ENCODE results near the gene PRICKLE1.
A peak's percentile ranks its signal among the peaks of the same experiment; 100 is the strongest.

The PRICKLE1 gene

DNA sequence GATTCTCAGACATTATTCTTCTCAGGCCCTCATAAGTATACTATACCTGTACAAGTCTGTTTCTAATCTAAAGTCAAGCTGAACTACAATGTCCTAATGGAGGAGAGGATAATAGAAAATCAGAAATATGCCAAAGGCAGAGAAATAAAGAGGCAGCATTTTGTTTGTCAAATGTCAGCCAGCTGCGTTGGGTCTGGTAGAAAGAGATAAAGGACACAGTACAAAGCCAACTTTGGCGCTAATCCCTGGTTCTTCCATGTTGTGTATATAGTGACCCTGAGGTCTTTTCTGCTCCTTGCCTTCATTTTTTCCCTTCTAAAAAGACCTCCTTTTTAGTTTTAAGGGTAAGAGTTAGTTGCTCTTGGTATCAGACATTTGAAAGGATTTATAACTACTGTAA, 103.1 kb downstream of the PRICKLE1 start:
- no peak for DNase-seq

DNA sequence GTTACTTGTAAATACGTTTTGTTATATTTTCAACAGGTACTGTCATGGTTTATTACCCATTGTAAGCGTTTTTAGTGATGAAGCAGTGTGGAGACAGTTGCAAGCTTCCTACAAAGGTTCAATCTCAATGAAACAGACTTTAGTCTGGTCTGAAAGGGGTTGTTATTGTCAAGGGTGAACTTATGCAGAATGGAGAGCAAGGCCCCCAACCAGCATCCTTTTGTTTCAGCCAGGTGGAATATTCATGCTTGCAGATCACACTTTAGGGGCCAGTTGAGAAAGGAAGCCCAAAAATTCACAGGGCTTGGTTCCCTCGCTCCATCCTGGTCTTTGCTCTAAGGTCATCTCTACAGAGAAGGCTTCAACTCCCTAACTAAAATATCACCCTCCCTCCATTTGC, 103.7 kb downstream of the PRICKLE1 start:
- no peak for DNase-seq

DNA sequence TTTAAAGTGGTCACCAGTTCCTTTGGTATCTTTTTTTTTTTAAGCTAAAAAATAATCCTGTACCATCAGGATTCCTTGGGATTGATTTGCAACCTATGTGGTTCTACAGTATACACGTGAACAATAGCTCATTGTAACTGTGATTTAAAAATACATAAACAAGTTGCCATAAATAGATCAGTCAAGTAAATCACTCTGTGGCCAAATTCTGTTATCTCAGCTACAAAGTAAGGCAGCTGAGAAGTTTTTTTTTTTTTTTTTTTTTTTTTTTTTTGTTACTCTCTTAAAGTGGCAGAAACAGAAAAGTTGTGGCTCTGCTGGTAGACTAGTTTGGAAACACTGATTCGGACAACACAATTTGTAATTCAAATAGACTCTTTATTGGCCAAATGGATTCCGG, 104.5 kb downstream of the PRICKLE1 start:
- no peak for DNase-seq

DNA sequence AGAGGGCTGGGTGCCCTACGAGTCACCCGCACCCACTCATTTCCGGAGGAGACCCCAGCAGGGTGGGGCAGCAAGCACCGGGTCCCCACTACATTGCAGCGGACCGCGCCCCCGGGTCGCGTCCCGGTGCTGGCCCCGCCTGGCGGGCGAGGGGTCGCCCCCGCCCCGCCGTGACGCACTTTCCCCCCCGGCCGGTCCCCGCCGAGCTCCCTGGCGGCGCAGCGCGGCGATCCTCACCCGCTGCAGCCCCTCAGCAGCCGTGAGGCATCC, 106.1 kb downstream of the PRICKLE1 start:
- DNase-seq, result no peak

DNA sequence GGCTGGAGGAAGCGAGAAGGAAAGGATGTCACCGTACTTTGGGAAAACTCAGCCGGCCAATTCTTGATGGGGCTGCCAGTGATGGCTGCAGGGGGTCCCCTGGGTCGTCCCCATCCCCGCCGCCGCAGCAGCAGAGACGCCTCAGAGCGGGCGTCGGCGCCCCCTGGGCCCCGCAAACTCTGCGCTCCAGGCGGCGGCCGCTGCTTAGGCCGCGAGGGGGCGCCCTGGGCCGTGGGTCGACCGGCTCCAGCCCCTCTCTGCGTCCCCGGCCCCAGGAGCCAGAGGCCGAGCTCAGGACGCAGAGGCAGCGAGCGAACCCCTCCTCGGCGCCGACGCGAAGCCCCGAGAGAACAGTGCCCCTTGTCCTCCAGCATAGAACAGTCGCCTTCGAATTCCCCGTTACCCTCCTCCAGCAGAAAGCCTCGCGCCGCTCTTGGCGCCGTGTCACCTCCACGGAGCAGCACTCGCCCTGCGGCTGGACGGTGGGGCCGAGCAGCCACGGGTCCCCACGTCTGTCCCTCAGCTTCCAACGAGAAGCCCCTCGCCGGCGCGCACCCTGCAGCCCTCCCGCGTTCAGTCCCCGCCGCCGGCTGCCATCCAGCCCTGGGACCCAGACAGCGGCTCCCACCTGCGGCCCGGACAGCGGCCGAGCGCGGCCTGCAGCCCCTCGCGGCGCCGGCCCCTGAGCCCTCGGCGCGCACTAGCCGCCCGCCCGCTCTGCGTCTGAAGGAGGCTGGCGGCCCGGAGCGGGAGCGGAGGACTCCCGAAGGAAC, 106.6 kb downstream of the PRICKLE1 start:
- peak; percentile 30 for DNase-seq

DNA sequence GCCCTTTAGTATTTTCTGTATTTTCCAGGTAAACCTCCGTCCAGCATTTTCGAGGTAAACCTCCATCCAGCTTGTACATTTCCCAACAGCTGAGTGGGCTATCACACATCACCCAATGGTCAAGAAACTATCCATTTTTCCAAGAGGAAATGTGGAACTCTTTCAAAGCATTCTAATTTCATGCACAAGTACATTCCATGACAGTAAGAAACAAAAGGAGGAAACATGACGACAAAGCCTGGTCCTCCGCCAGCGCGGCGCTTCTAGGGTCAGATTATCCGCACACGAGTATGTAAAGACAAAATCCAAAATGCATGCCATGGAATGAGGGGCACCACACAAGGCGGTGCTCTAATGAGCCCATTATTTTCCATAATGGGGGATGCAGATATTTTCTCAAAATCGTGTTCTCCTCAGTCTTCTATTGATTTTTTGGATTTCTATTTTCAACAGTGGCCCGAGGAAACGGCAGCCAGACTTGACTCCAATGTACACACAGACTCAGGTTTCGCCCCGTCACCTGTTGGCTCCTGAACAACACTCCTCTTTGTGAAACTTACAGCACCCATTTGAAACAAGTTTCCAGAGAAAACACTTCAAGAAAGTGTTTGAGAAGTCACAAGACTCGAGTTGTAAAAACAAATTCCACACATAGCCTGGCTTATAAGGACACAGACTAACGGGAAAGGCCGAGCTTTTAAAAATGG, 107.4 kb downstream of the PRICKLE1 start:
- DNase-seq, result no peak

DNA sequence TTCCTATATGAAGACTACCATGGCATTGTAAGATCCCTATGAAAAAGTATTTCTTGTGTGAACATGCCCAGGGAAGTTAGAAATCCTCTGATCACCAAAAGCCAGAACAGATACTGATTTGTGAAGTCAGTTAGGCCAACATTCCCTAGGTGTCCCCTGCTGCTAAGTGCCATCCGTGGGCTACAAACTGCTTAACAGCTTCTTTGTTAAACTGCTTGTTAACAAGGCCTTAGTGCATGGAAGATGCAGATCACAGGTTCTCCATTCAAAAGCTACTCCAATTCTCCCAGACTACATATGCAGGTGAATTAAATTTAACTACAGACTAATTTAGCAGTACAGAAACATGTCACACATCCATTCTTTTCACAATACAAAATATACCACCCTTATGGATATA, 108.2 kb downstream of the PRICKLE1 start:
- DNase-seq, result no peak

DNA sequence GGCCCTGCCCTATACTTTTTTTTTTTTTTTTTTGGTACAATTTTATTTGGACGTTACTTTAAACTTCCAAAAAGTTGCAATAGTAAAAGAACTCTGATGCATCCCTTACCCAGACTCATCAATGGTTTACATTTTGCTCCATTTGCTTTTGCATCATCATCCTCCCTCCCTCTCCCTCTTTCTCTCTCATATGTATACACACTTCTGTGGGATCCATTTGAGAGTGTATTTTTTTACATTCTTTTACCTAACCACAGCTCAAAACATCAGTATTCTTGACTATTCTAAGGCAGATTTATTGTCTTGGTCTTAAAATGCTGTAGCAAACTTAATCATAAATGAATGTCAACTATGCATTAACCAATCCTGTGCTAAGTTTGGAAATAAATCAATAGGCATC, 111.6 kb downstream of the PRICKLE1 start:
- DNase-seq, result no peak

DNA sequence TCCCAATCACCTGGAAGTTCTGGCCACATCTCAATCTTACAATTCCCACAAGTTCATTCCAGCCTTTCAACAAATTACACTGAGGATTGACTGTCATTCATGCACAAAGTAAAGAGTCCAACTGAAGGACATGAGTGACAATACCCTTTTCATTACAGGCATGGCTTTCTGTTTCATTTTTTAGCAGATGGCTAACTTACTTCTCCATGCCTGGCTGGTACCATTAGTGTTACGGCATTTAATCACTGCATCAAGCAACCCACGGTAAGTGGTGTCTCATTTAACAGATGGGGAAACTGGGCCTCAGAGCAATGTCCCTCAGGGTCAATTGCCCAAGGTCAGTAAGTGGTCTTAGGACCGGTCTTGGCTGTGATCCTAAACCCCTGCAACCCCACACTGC, 114.4 kb downstream of the PRICKLE1 start:
- no peak for DNase-seq

DNA sequence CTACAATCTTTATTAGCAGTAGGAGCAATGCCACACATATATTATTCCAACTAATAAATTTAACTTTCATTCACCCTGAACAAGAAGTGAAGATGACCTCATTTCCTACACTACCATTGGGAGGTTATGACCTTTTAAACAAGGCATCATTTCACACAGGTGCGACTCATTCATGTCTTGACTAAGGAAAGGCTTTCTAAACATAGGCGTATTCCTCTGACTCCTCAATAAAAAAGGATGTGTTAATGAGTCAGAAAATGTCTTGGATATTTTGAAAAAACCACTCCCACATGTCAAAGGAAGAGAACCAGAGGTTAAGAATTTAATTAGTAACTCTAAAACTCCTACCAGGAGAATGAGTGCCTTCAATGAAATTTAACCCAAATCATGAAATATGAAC, 115.2 kb downstream of the PRICKLE1 start:
- no peak for DNase-seq

DNA sequence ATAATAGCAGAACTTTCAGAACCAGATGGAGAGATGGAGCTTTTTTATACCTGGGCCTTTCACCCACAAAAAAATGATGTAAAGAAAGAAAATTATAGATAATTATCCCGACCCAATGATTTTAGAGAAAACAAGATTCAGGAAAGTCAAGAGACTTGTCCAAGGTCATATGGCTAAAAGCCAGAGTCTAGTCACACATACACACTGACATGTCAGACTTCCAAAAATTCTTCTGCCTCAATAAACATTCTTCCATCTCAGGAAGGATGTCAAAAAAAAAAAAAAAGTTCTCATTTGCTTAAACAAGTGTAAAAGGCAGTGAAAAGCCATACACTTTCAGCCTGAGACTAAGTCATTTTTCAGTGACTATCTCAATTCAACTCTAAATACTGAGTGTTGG, 116.0 kb downstream of the PRICKLE1 start:
- no peak for DNase-seq

DNA sequence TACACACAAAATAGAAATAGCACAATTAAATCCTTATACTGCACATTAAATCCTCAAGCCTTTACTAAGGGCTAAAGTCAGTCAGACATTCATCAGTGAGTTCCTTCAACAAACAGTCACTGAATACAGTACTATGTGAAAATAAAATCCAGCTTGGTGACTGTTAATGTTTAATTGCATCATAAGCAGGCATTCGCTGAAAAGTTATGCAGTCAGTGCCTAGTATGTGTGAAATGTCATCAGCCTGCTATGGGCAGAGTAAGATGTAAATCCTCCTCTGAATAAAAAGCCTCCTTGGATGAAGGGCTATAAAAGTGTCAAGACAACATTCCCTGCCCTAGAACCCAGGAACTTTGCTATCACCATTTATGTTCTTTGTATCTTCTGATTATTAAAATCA, 116.4 kb downstream of the PRICKLE1 start:
- DNase-seq, result no peak

DNA sequence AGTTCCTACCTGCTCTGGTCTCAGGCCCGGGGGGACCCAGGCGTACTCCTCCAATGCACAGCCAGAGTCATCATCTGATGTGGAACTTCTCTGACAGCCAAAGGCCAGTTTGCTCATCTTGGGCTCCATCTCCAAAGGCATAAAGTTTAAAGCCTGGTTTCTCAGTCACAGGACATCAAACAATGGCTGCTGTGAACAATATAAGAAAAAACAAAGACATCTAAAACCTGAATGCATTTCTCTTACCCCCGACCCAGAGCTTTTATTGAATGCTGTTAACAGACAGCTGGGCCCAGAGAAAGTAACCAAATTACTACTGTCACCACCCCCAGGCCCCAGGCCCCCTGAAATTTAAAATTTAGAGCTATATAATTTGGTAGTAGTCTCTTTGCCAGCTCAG, 117.2 kb downstream of the PRICKLE1 start:
- DNase-seq, result no peak

DNA sequence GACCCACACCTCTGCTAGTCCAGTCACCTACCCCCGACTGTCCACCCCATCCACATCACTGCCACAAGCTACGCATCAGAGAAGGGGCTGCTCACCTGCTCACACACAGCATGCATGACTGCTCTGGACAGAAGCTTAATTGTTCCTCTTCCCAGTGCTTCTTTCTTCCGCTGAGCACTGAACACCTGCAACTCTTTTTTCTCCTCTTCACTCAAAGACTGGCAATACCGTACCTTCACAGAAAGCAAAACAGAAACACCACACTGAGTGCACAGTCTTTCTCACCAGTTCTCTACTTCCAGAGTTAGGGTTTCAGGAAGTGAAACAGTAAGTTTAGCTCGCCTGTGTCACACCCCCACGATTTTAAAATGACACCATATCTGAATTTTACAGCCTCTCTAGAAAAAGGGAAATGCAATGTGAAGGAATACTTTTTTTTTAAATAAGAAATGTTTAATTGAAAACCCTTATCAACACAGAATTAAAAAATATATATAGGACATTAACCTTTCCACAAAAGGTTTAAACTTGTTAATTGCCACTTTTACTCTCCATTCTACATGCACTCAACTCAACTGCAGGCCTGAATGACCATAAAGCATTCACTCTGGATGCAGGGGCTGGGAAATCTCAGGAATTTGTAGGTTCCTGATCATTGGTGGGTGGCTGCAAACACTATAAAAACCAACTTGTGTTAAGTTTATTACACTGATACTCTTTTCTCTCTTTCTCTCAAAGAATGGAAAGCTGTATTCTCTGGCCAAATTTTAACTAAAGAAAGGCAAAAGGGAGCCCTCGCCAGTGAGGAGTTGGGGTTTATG, 120.0 kb downstream of the PRICKLE1 start:
- DNase-seq, result no peak

DNA sequence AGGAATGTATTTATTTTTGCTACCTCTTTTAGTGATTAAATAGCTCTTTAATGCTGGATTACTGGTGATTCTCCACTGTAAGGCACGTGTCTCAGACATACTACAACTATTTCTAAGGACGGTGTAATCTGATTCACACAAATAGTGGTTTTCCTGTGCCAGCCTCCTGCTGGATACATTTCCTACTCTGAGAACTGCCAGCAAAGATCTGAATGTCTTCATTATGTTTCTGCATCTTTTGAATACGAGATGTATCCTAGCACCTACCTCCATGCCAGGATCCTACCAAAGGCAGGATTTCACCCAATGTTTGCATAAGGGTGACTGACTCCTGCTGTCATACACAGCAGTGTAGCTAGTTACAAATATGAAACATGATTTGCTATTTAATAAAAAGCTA, 120.6 kb downstream of the PRICKLE1 start:
- no peak for DNase-seq

DNA sequence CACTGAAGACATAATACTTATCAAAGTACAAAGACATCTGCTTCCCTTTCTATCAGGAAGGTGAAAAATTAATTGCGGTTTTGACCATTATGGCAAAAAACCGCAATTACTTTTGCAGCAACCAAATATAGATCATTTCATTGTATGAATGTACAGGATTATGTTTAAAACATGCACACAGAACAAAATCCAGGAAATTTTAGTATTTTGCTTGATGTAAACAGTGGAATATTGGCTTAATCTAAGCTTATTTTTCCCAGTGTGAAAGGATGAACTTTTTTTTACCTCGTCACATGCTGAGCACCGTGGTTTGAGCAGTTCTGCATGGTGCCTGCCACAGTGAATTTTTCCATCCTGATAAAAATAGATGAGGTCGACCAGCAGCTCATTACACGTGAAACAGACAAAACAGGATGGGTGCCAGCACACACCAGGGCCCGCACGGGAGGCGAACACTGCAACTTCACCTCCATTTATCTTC, 121.2 kb downstream of the PRICKLE1 start:
- DNase-seq, result no peak

DNA sequence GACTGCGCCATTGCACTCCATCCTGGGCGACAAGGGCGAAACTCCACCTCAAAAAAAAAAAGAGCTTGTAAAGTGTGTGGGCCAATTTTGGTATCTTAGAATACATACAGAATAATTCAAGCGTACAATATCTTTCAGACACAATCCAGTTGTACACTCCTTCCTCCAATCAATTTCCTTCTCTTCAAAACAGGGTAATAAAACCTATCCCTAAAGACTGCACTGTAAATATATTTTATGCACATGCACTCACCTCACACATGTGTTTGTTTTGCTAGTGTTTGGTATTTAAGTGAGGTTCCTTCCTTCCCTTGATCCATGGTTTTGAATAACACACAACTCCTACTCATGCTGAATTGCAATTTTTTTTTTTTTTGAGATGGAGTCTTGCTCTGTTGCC, 125.9 kb downstream of the PRICKLE1 start:
- no peak for DNase-seq

DNA sequence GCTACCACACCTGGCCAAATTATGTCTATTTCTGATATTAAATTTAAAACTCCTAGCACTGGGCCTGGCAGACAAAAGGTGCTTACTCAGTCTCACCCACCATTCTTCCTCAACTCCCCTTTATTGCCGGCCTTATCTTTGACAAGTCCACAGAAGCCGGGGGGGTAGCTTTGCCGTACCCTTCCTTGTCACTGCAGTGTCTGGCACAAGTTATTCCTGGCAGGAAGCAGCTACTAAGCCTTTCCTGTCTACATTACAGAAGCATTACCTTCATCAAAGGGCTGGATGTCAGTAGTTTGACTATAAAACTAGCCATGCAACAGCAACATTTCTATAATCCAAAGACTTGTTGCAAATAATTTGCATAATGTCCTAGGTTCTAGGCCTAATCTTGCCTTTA, 127.1 kb downstream of the PRICKLE1 start:
- no peak for DNase-seq

DNA sequence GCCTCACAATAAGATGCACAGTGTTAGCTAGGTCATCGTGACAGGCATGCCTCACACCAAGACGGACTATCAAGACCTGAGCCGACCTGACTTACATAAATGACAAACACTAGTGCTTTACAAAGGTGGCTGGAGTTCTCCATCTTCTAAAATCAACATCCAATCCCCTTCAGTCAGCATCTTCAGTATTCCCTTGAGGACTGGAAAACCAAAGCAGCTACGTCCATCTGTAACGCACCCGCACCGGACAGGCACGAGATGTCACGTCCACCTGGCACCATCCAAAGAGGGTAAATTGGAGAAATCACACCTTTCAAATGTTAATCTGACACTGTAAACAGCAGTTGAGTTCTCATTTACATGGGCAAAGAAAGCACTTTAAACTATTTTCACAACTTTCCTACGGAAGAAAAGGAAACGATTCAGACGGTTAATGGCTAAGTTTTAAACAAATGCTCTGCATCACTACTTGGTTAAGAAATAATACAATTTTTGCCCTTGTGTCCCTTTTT, 130.2 kb downstream of the PRICKLE1 start:
- DNase-seq, result no peak

DNA sequence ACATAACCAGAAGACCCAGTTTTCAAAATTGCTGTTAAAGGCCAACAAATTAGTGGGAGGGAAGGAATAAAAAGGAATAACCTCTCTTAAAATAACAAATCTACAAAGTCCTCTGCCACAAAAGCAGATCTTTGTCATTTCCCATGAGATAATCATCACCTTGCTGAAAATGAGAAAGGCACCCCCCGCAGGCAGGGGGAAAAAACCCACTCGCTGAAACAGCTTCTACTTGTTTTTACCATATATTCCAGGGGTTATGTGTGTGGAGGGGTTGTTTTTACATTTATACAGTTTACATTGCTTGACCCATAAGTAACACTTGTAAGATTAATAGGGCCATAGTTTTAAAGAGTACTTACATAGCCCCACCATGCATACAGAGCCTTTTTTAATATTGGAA, 131.0 kb downstream of the PRICKLE1 start:
- DNase-seq, result no peak

DNA sequence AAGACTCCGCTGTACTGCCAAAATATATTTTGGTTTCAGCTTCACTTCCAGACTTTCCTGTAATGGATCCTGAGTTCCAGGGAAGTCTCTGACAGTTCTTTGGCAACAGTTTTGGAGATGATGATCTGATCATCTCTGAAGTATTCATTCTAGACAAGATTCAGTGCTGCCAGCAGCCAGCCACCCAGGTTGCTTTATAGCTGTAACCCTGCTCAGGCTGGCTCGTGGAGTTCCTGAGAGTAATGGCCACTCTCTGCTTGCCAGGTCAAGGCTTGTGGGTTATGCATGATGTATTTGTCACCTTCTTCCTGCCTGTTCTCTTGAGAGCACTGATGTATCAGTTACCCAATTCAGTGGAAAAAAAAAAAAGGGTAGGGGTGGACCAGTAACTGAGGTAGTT, 139.3 kb downstream of the PRICKLE1 start:
- no peak for DNase-seq

DNA sequence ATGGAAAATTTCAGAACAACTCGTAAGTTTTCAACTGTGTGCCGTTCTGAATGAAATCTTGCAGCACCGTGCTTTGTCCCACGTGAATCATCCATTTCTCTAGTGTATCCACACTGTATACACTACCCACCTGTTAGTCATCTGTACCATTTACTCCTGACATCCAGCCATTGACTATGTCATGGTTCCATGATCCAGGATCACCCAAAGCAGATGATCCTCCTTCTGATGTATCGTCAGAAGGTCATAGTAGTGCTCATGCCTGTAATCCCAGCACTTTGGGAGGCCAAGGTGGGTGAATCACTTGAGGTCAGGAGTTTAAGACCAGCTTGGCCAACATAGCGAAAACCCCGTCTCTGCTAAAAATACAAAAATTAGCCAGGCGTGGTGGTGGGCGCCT, 140.7 kb downstream of the PRICKLE1 start:
- DNase-seq, result no peak

DNA sequence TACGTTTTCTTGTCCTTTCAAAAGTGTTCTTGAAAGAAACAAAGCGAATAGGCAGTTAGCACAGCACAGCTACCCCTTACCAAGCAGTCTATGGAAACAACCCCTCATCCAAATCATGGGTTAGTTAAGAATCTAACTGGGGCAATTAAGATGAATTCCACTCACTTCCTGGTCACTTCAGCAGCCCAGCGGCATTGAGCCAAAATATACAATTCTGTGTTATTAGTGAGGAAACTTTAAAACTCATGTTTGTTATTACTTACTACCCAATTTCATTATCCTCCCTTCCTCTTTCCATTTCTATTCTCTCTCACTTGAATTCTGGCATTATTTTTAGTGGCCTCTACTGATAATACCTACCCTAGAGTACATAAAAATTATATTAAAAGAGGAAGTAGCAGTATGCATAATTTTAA, 142.2 kb downstream of the PRICKLE1 start:
- no peak for DNase-seq

DNA sequence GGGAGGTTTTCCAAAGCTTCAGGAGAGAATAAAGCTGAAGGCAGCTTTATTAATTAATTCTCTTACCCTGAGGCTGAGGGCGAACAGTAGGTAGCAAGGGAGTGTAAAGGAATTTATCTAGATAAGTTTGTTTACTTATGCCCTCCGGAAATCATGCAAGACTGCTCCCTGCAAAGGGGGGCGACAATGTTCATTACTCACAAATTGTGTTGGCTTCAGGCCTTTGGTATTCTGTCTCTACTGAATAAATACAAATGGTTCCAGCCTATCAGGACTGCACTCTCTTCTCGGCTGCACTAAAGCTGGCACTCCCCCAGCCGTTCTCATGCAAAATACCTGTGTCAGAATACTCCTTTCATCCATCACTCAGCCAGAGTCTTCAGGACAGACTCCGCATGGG, 142.8 kb downstream of the PRICKLE1 start:
- DNase-seq, result no peak

All from activated gamma-delta T cell treated with Interleukin-2 at 50 U/mL for 16 hours (primary cell).